Measurements from ENCODE around the gene CCDC85C.

The CCDC85C gene

GRCh38 chr14:99573436-99574098, 30.4 kb downstream of the CCDC85C start:
- intact Hi-C loops (cut with DNase I; ENCODE audit: low total_unique reads): no loop called here

GRCh38 chr14:99573000-99573330, 31.0 kb downstream of the CCDC85C start:
- TF ChIP-seq CTCF (IDR thresholded peaks at IDR 0.05): no peak
- Histone ChIP-seq H3K4me3 (no peak overlapping the region), H3K4me1 (peaks cover 0 to 86% (median 39%) of the 10 kb centered on the region in 4 donors), H3K36me3 (no peaks in the 10 kb centered on the region), H3K27me3 (no peaks in the 10 kb centered on the region), H3K9me3 (no peaks in the 10 kb centered on the region), H3K27ac (peak overlapping the region in 1 of 2 donors; percentile 39)
- no peak for DNase-seq
- intact Hi-C loops (cut with DNase I; ENCODE audit: low total_unique reads): no loop called here

More at GRCh38 chr14:99573436-99574098, 30.4 kb downstream of the CCDC85C start:
- no peaks in the 10 kb centered on the region for H3K36me3 ChIP-seq
- H3K27ac ChIP-seq: peak overlapping the region in 1 of 2 donors; percentile 45
- no peak for TF ChIP-seq CTCF (IDR thresholded peaks at IDR 0.05)
- no peak for DNase-seq
- H3K9me3 ChIP-seq: no peaks in the 10 kb centered on the region
- no peaks in the 10 kb centered on the region for H3K27me3 ChIP-seq
- no peak overlapping the region for H3K4me3 ChIP-seq
- H3K4me1 ChIP-seq: peaks cover 0 to 86% (median 38%) of the 10 kb centered on the region in 4 donors

GRCh38 chr14:99572173-99572999, 31.6 kb downstream of the CCDC85C start:
- Histone ChIP-seq H3K27ac (peak overlapping the region; percentile 4 to 39), H3K27me3 (no peaks in the 10 kb centered on the region), H3K4me1 (peaks cover 0 to 83% (median 39%) of the 10 kb centered on the region in 4 donors), H3K36me3 (no peaks in the 10 kb centered on the region), H3K9me3 (no peaks in the 10 kb centered on the region), H3K4me3 (no peak overlapping the region)
- intact Hi-C loops (cut with DNase I; ENCODE audit: low total_unique reads): no loop called here
- no peak for DNase-seq
- no peak for TF ChIP-seq CTCF (IDR thresholded peaks at IDR 0.05)

GRCh38 chr14:99571303-99571986, 32.6 kb downstream of the CCDC85C start:
- Histone ChIP-seq H3K4me1 (peaks cover 0 to 77% (median 39%) of the 10 kb centered on the region in 4 donors), H3K36me3 (no peaks in the 10 kb centered on the region), H3K27ac (peak overlapping the region; percentile 27 to 39), H3K9me3 (no peaks in the 10 kb centered on the region), H3K4me3 (no peak overlapping the region), H3K27me3 (no peaks in the 10 kb centered on the region)
- no peak for DNase-seq
- TF ChIP-seq CTCF (IDR thresholded peaks at IDR 0.05): no peak
- intact Hi-C loops (cut with DNase I; ENCODE audit: low total_unique reads): no loop called here

- H3K9me3 ChIP-seq: no peaks in the 10 kb centered on the region
- no peak for DNase-seq
- no peaks in the 10 kb centered on the region for H3K27me3 ChIP-seq
- H3K36me3 ChIP-seq: no peaks in the 10 kb centered on the region
- H3K4me3 ChIP-seq: no peak overlapping the region
- H3K4me1 ChIP-seq: peaks cover 0 to 78% (median 40%) of the 10 kb centered on the region in 4 donors
- intact Hi-C loops (cut with DNase I; ENCODE audit: low total_unique reads): no loop called here
- H3K27ac ChIP-seq: peak overlapping the region; percentile 27 to 39
- TF ChIP-seq CTCF (IDR thresholded peaks at IDR 0.05): no peak
These were observed 33.3 kb downstream of the CCDC85C start for GRCh38 chr14:99570544-99571302.

All from tibial artery (tissue), 4 donors.